ENCODE measurements around the gene FAM53C. TPM values are rescaled to one million over a fixed set of nuclear protein-coding genes. Genes with fewer than 3 reads are reported as not detected.
"Not testable (repeated sequence)": the region's sequence is repeated elsewhere in the genome, so short reads cannot be mapped to it uniquely, and the experiment has no call there.

FAM53C gene
- 10 to 100 TPM; 32.7 to 34.3 TPM for total RNA-seq

- H3K27ac Mint-ChIP-seq = peak within 1 kb of the TSS; percentile 98
- peaks cover 2% of the 10 kb centered on the region for H3K36me3 Mint-ChIP-seq
- no peaks in the 10 kb centered on the region for H3K27me3 Mint-ChIP-seq
- H3K4me3 Mint-ChIP-seq = peak within 1 kb of the TSS; percentile 88
- peaks cover 34% of the 10 kb centered on the region for H3K4me1 Mint-ChIP-seq
- DNase-seq = peak; percentile 93
- H3K9me3 Mint-ChIP-seq = no peaks in the 10 kb centered on the region
Observed at GRCh38 chr5:138337685-138338410, at the start of gene FAM53C. Gene FAM53C (plus strand): TSS chr5:138338266. CDS start chr5:138341336, 3,070 bp downstream.

- DNase-seq = no peak
- Mint-ChIP-seq H3K27me3 (no peaks in the 10 kb centered on the region), H3K27ac (no peak overlapping the region), H3K9me3 (no peaks in the 10 kb centered on the region), H3K36me3 (no peaks in the 10 kb centered on the region), H3K4me3 (no peak overlapping the region), H3K4me1 (peaks cover 2% of the 10 kb centered on the region)
Observed at GRCh38 chr5:138289296-138289695, 48.8 kb upstream of the FAM53C start.

DNA sequence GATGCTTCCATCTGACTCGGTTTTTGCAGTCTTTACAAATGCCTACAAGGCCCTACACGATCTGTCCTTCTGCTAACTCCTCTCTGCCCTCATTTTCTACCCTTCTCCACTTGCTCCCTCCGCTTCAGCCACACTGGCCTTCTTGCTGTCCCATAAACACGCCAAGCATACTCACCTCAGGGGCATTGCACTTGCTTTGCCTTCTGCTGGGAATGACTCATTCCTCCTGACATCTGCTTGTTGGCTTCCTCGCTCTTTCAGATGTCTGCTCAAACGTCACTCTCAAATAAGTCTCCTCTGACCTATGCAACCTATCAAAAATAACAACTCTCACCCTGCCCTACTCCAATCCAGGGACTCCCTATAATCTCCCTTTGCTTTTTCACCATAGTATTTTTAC lies 34.7 kb upstream of the FAM53C start:
- Mint-ChIP-seq H3K36me3 (no peaks in the 10 kb centered on the region), H3K9me3 (no peaks in the 10 kb centered on the region)

DNA sequence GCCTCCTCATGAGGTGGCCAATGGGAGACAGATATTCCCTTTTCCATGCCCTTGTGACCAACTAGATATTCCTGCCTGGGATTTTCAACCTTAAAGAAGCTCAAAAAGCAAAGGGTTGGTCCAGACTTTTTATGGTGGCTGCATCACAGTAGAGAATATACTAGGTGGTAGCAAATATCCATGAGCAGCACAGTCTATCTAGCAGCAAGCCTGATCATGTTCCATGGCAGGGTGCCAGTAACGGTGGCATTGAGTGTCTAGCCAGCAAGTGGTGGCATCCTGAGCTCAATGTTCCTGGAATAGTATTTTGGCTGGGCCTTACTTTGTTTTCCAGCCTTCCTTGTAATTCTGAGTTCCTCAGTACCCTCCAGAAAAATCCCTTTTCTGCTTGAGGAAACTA lies 32.3 kb upstream of the FAM53C start:
- H3K4me3 Mint-ChIP-seq = no peak overlapping the region

More for the DNA sequence above, 34.7 kb upstream of the FAM53C start:
- H3K27me3 Mint-ChIP-seq = no peaks in the 10 kb centered on the region
- H3K27ac Mint-ChIP-seq = no peak overlapping the region
- H3K4me3 Mint-ChIP-seq = no peak overlapping the region
- no peak for DNase-seq
- no peaks in the 10 kb centered on the region for H3K4me1 Mint-ChIP-seq

GRCh38 chr5:138315751-138316278 lies 22.3 kb upstream of the FAM53C start:
- H3K9me3 Mint-ChIP-seq = no peaks in the 10 kb centered on the region
- H3K36me3 Mint-ChIP-seq = no peaks in the 10 kb centered on the region
- H3K27ac Mint-ChIP-seq = no peak overlapping the region
- no peak for DNase-seq
- H3K4me3 Mint-ChIP-seq = no peak overlapping the region
- H3K4me1 Mint-ChIP-seq = no peaks in the 10 kb centered on the region
- H3K27me3 Mint-ChIP-seq = no peaks in the 10 kb centered on the region

More for the DNA sequence above, 32.3 kb upstream of the FAM53C start:
- Mint-ChIP-seq H3K9me3 (no peaks in the 10 kb centered on the region), H3K4me1 (no peaks in the 10 kb centered on the region), H3K27me3 (no peaks in the 10 kb centered on the region), H3K27ac (no peak overlapping the region), H3K36me3 (no peaks in the 10 kb centered on the region)
- DNase-seq = no peak

DNA sequence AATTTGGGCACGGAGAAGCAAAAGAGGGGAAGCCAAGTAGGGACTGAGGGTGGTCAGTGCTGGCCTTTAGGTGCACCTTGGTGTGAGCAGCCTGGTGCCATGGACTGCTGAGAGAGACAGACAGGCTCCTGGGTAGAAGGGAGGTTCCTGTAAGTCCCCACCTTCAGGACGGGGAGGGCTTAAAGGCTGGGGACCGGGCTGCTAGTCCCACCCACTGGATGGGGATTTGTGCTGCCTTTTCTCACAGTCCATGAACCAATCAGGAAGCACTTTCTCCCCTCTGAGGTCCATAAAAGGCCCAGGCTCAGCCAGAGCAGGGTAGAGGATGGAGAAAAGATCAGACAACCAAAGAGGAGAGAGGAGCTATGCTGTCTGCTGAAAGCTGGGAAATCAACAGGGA lies 21.7 kb upstream of the FAM53C start:
- Mint-ChIP-seq H3K27ac (no peak overlapping the region), H3K4me1 (no peaks in the 10 kb centered on the region), H3K4me3 (no peak overlapping the region), H3K9me3 (no peaks in the 10 kb centered on the region), H3K27me3 (no peaks in the 10 kb centered on the region), H3K36me3 (no peaks in the 10 kb centered on the region)
- no peak for DNase-seq

- not testable (repeated sequence) for H3K27me3 Mint-ChIP-seq, H3K36me3 Mint-ChIP-seq, H3K4me3 Mint-ChIP-seq, H3K27ac Mint-ChIP-seq, H3K9me3 Mint-ChIP-seq, DNase-seq, H3K4me1 Mint-ChIP-seq
Observed at GRCh38 chr5:138318211-138318610, 19.9 kb upstream of the FAM53C start.

DNA sequence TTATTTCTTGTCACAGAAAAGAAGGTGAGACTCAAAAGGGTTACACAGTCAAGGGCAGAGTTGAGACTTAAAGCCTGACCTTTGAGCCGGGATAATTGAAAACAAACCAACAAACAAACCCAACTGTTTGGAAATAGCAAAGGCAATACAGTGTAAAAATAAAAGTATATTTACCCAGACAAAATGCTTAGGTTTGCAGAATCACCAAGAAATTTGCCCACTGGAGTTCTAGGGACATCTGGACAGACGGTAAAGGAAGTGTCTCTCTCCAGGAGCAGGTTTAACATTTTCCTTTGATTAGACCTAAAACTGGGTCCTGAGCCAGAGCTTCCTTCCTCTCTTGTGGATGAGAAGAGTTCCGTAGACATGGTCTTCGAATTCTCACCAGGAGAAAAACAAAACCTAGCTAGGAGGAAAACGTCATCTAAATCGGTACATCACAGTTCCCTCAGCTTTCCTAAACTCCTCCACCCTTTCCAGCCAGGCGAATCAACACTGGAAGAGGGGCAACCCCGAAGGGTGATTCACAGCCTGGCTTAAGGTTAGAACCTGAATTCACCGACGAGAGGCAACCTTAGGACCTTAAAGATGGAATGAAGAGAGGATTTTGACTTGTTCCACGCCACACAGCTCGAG lies 7.1 kb upstream of the FAM53C start:
- peaks cover 11% of the 10 kb centered on the region for H3K4me1 Mint-ChIP-seq
- H3K9me3 Mint-ChIP-seq = no peaks in the 10 kb centered on the region
- H3K4me3 Mint-ChIP-seq = peak overlapping the region; percentile 96
- peak overlapping the region; percentile 81 for H3K27ac Mint-ChIP-seq
- no peak for DNase-seq
- H3K36me3 Mint-ChIP-seq = no peaks in the 10 kb centered on the region
- H3K27me3 Mint-ChIP-seq = no peaks in the 10 kb centered on the region

GRCh38 chr5:138331449-138332368 lies 6.4 kb upstream of the FAM53C start, which contains the start of gene CDC25C:
Gene CDC25C (minus strand): TSS chr5:138331804. CDS start chr5:138331180, 624 bp downstream.
- peak; percentile 97 for DNase-seq
- Mint-ChIP-seq H3K27ac (peak within 1 kb of the TSS; percentile 81), H3K9me3 (no peaks in the 10 kb centered on the region), H3K4me1 (peaks cover 13% of the 10 kb centered on the region), H3K36me3 (no peaks in the 10 kb centered on the region), H3K27me3 (no peaks in the 10 kb centered on the region), H3K4me3 (peak within 1 kb of the TSS; percentile 96)

DNA sequence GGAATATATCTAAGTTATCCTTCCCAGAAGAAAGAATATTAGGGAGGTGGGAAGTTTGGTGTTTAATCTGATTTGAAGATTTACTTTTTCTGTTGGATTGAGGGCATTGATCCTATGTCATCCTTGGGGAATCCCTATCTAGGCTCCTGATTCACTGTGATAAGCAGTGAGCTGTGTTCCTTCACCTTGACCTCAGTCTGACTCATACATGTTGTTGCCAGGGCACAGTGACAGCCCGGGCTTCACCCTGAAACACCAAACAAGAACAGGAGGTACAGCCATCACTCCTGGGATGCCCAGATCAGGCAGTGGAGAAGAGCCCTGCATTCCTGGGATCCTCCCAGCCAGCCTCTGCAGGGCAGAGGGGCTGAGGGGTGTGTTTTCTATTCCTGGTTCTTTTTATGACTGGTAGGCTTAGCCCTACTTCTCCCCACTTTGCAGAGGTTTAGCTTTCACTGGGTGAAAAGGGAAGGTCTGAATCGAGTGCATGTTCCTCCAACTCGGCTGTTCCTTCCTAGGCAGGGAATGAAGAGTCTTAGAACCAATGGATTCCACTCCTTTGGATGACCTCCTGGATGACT lies 3.1 kb upstream of the FAM53C start:
- Mint-ChIP-seq H3K36me3 (no peaks in the 10 kb centered on the region), H3K4me3 (no peak overlapping the region), H3K9me3 (no peaks in the 10 kb centered on the region), H3K27me3 (no peaks in the 10 kb centered on the region), H3K4me1 (peaks cover 27% of the 10 kb centered on the region), H3K27ac (peak overlapping the region; percentile 35)
- DNase-seq = no peak

GRCh38 chr5:138336952-138337684 lies 948 bp upstream of the FAM53C start:
- H3K9me3 Mint-ChIP-seq = no peaks in the 10 kb centered on the region
- DNase-seq = no peak
- H3K4me3 Mint-ChIP-seq = peak overlapping the region; percentile 88
- H3K36me3 Mint-ChIP-seq = peaks cover 2% of the 10 kb centered on the region
- H3K4me1 Mint-ChIP-seq = peaks cover 36% of the 10 kb centered on the region
- H3K27ac Mint-ChIP-seq = peak overlapping the region; percentile 98
- no peaks in the 10 kb centered on the region for H3K27me3 Mint-ChIP-seq

DNA sequence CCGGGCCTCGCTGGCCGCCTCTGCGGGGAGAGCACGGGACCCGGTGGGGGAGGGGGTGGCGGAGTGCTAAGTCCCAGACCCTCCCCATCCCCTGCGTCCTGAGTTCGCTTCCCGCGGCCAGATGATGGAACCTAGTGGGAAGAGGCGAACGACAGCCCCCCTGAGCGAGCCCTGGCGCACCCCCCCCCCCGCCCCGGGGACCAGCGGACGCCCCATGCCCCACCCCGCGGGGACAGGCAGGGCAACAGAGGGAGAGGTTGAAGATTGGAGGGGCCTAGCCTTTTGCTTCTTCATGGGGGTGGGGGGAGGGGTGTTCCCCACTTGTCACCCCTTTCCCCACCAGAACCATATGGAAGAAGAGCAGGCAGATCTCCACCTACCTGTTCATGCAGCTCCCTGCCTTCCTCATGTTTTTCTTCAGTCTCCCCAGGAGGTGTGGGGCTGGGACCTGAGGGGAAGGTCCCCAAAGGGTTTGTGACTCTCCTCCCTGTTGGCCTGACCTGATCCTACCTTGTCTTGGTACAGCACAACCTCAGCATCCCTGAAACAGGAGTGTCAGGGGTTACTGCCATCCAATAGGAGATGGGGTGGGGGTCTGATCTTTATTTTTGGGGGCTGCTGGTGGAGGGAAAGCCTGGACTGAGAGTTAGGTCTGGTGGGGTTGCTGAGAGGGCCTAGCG lies 485 bp downstream of the FAM53C start:
- H3K36me3 Mint-ChIP-seq = peaks cover 2% of the 10 kb centered on the region
- no peaks in the 10 kb centered on the region for H3K27me3 Mint-ChIP-seq
- H3K27ac Mint-ChIP-seq = peak overlapping the region; percentile 86
- no peak for DNase-seq
- H3K4me3 Mint-ChIP-seq = peak overlapping the region; percentile 88
- H3K9me3 Mint-ChIP-seq = no peaks in the 10 kb centered on the region
- H3K4me1 Mint-ChIP-seq = peaks cover 34% of the 10 kb centered on the region

DNA sequence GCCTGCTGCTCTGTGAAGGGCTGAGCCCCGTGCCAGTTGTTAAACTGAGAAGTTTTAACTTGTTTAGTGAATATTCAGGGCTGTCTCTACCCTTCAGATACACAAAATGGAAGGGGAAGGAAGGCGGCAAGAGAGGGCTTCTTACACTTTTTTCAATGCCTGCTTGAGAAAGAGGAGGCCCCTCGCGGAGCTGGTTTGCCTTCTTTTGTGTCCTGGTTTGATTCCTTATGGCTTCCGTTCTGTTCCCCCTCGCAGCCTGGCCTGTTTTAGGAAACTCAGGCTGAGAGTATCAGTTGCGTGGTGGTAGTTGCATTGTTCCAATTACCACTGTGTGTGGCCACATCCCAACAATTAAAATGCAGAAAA lies 1.0 kb downstream of the FAM53C start:
- no peak for DNase-seq
- peaks cover 34% of the 10 kb centered on the region for H3K4me1 Mint-ChIP-seq
- peaks cover 2% of the 10 kb centered on the region for H3K36me3 Mint-ChIP-seq

More for the DNA sequence above, 1.0 kb downstream of the FAM53C start:
- Mint-ChIP-seq H3K27me3 (no peaks in the 10 kb centered on the region), H3K9me3 (no peaks in the 10 kb centered on the region), H3K4me3 (peak overlapping the region; percentile 88), H3K27ac (peak overlapping the region; percentile 86)
